ENCODE data around the gene MLX.
"Not testable (repeated sequence)": the region's sequence is repeated elsewhere in the genome, so short reads cannot be mapped to it uniquely, and the experiment has no call there.

The MLX gene

DNA sequence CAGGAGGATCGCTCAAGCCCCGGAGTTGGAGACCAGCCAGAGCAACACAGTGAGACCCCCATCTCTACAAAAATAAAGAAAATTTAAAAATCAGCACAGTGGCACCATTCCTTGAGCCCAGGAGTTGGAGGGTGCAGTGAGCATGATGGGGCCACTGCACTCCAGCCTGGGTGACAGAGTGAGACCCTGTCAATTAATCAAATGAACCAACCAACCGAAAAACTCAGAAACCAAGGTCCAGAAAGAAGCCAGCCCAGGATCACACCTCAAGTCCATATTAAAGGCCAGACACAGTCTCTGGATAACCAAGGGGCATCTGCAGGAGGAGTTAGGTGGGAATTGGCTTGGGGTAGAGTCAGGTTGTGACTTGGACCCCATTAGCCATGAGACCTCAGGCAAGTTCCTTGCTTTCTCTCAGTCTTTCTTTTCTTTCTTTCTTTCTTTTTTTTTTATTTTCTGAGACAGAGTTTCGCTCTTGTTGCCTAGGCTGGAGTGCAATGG is 11.7 kb upstream of the MLX start:
- in situ Hi-C loops (cut with HindIII; ENCODE audit: low sequenced_read_pairs) = no loop called here
- H3K4me3 ChIP-seq (ENCODE audit: low read depth, low read length) = peak overlapping the region; percentile 76
- no peak for DNase-seq (ENCODE audit: low read depth, low spot score)
- TF ChIP-seq, protein P1, sequence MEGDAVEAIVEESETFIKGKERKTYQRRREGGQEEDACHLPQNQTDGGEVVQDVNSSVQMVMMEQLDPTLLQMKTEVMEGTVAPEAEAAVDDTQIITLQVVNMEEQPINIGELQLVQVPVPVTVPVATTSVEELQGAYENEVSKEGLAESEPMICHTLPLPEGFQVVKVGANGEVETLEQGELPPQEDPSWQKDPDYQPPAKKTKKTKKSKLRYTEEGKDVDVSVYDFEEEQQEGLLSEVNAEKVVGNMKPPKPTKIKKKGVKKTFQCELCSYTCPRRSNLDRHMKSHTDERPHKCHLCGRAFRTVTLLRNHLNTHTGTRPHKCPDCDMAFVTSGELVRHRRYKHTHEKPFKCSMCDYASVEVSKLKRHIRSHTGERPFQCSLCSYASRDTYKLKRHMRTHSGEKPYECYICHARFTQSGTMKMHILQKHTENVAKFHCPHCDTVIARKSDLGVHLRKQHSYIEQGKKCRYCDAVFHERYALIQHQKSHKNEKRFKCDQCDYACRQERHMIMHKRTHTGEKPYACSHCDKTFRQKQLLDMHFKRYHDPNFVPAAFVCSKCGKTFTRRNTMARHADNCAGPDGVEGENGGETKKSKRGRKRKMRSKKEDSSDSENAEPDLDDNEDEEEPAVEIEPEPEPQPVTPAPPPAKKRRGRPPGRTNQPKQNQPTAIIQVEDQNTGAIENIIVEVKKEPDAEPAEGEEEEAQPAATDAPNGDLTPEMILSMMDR (IDR thresholded peaks at IDR 0.05; ENCODE audit: low read depth, low read length) = no peak

DNA sequence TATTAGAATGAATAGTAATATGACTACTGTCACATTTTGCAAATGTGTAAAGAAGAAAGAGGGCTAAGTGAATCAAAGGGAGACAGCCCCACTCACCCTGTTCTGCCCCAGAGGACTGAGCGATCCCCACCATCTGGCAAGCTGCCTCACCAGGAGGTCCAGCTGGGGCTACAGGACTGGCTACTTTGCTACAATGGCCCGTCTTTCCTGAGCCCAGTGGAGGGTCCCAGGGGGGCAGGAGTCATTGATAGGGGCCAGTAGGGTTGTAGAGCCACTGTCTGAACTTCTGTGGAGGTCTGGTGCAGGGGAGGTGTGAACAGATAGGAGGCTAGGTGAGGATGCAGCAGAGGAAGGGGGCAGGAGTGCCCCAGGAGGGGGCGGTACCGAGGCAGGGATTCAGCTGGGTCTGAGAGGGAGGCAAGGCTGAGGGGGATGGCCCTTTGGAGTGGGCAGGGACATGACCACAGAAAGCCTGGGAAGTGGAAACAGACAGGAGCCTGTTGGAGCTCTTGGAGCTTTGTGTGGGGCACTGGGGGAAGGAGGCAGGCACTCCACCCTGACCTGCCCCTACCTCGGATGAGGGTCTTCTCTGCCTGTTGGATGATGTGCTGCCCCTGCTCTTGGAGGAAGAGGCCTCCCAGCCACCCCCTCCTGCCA is 10.8 kb upstream of the MLX start:
- H3K4me3 ChIP-seq (ENCODE audit: low read depth, low read length); in situ Hi-C loops (cut with HindIII; ENCODE audit: low sequenced_read_pairs): not testable (repeated sequence)

DNA sequence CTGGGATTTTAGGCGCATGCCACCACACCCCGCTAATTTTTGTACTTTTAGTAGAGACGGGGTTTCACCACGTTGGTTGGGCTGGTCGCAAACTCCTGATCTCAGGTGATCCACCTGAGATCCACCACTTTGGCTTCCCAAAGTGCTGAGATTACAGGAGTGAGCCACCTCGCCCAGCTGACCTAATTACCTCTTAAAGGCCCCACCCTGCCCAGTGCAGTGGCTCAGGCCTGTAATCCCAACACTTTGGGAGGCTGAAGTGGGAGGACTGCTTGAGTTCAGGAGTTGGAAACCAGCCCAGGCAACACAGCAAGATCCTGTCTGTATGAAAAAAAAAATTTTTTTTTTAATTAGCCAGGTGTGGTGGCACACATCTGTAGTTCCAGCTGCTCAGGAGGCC is 7.8 kb upstream of the MLX start:
- TF ChIP-seq, protein P1 (IDR thresholded peaks at IDR 0.05; ENCODE audit: low read depth, low read length) = no peak
- in situ Hi-C loops (cut with HindIII; ENCODE audit: low sequenced_read_pairs) = no loop called here
- DNase-seq (ENCODE audit: low read depth, low spot score) = no peak
- no peak overlapping the region for H3K4me3 ChIP-seq (ENCODE audit: low read depth, low read length)

More for the DNA sequence above, 10.8 kb upstream of the MLX start:
- DNase-seq (ENCODE audit: low read depth, low spot score) = not testable (repeated sequence)

DNA sequence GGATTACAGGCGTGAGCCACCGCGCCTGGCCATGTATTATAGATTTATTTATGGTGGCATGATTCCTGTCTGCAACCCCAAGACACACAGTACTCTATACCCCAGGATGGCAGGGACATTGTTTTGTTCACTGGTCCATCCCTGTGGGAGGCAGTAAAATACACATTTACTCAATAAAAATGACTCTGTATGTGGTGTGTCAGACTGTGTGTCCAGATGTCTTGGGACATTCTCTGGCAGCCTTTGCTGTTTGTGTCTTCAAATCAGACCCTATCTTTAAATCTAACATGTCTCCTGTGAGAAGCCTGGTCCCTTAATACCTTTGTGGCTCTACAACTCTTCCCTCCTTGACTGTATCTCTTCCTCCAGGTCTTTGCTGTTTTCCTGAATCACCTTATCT is 6.7 kb upstream of the MLX start:
- in situ Hi-C loops (cut with HindIII; ENCODE audit: low sequenced_read_pairs) = no loop called here
- no peak for DNase-seq (ENCODE audit: low read depth, low spot score)
- TF ChIP-seq, protein P1 (IDR thresholded peaks at IDR 0.05; ENCODE audit: low read depth, low read length) = no peak
- H3K4me3 ChIP-seq (ENCODE audit: low read depth, low read length) = no peak overlapping the region

DNA sequence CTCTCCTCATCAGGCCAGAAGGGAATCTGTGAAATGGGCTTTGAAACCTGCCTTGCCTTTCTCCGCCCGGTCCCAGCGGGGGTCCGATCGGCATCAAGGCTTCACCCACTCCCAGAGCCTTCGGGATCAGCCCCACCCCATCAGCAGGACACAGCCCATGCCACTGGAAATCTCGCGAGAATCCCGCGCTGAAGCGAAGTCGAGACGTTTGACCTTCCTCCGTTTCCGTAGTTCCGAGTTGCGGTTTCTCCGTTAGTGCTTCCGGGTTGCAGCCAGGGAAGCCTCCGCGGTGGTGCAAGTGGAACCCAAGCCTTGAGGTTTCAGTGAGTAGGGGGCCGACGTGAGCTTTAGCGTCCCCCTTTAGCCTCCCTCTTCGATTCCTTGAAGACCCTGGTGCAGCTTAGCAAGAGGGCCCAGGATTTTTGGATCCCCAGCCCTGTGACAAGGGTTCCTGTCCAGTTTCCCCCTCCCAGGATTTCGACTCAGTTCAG is 5.0 kb upstream of the MLX start, which contains the start of gene COASY:
Gene COASY, plus strand, starts transcription at position 252 of the 491 bp plus-strand sequence. CDS start 475 bp downstream, outside the sequence.
- peak within 1 kb of the TSS; percentile 75 for H3K4me3 ChIP-seq (ENCODE audit: low read depth, low read length)
- in situ Hi-C loops (cut with HindIII; ENCODE audit: low sequenced_read_pairs) = no loop called here
- TF ChIP-seq, protein P1 (IDR thresholded peaks at IDR 0.05; ENCODE audit: low read depth, low read length) = no peak
- peak; percentile 96 for DNase-seq (ENCODE audit: low read depth, low spot score)

DNA sequence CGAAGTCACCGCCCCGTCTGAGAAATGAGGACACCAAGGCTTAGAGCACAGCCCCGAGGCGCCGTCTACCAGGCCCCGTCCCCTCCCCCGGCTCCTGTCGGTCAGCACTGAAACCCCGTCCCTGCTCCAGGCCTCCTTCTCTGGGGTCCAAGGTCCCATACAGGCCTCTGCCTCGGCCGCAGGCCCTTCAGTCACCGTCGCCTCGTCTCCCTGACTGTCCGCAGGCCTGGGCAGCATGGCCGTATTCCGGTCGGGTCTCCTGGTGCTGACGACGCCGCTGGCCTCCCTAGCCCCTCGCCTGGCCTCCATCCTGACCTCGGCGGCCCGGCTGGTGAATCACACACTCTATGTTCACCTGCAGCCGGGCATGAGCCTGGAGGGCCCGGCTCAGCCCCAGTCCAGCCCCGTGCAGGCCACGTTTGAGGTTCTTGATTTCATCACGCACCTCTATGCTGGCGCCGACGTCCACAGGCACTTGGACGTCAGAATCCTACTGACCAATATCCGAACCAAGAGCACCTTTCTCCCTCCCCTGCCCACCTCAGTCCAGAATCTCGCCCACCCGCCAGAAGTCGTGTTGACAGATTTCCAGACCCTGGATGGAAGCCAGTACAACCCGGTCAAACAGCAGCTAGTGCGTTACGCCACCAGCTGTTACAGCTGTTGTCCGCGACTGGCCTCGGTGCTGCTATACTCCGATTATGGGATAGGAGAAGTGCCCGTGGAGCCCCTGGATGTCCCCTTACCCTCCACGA is 4.3 kb upstream of the MLX start:
- in situ Hi-C loops (cut with HindIII; ENCODE audit: low sequenced_read_pairs) = no loop called here
- TF ChIP-seq, protein P1 (IDR thresholded peaks at IDR 0.05; ENCODE audit: low read depth, low read length) = no peak
- no peak for DNase-seq (ENCODE audit: low read depth, low spot score)
- H3K4me3 ChIP-seq (ENCODE audit: low read depth, low read length) = peak overlapping the region; percentile 75

DNA sequence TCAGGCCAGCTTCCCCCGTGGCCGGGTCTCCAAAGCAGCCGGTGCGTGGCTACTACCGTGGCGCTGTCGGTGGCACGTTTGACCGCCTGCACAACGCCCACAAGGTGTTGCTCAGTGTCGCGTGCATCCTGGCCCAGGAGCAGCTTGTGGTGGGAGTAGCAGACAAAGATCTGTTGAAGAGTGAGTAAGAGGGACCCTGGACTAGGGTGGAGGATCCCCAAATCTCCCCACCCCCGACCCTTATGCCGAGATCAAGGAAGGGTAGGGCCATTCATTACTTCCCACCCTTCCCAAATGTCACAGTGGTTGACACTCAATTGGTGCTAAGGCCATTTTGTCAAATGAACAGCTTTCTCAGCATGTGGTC is 3.8 kb upstream of the MLX start:
- TF ChIP-seq, protein P1 (IDR thresholded peaks at IDR 0.05; ENCODE audit: low read depth, low read length) = no peak
- in situ Hi-C loops (cut with HindIII; ENCODE audit: low sequenced_read_pairs) = no loop called here
- no peak for DNase-seq (ENCODE audit: low read depth, low spot score)
- H3K4me3 ChIP-seq (ENCODE audit: low read depth, low read length) = peak overlapping the region; percentile 75
